HFFc6 (cell line): ENCODE measurements around the gene RBM33. TPM values are rescaled to one million over a fixed set of nuclear protein-coding genes. Genes with fewer than 3 reads are reported as not detected.

Experiments
- DNase-seq: peaks from one replicate; pipeline ENCODE4 v3.0.0-alpha.2; 2018
- H3K27ac Mint-ChIP-seq: 2 replicates; pipeline ENCODE4 v1.8.0; 2020; ENCODE audit warnings: mild to moderate bottlenecking, mixed read lengths
- H3K27me3 Mint-ChIP-seq: 2 replicates; pipeline ENCODE4 v1.8.0; 2021; ENCODE audit warnings: mild to moderate bottlenecking, moderate library complexity, mixed read lengths; ENCODE audit not compliant: insufficient read depth
- H3K36me3 Mint-ChIP-seq: 2 replicates; pipeline ENCODE4 v1.8.0; 2021; ENCODE audit warnings: low read depth, mixed read lengths
- H3K4me1 Mint-ChIP-seq: 2 replicates; pipeline ENCODE4 v1.8.0; 2020; ENCODE audit warnings: low read depth, mixed read lengths
- H3K4me3 Mint-ChIP-seq: 2 replicates; pipeline ENCODE4 v1.8.0; 2020; ENCODE audit warnings: mild to moderate bottlenecking, moderate library complexity, mixed read lengths
- H3K9me3 Mint-ChIP-seq: 2 replicates; pipeline ENCODE4 v1.8.0; 2020; ENCODE audit warnings: mild to moderate bottlenecking, mixed read lengths
- total RNA-seq, 6 experiments: library from RNA; stranded (reverse); fragmentation: NEBNext Ultra II Directional; extraction: Animal tissue kit (Norgen Biotek cat#: 25700); gene quantifications; 2 replicates in 1 of 6; 3 replicates in 5 of 6; pipeline ENCODE4 v1.2.3, GENCODE V29; 2021
- TF ChIP-seq, protein P1 (sequence below): fragments of 200-600 bp; sonication (generic); IDR thresholded peaks from 2 replicates; pipeline ENCODE4 v1.5.0; 2021; ENCODE audit warnings: antibody characterized with exemption, mild to moderate bottlenecking

Gene RBM33
- total RNA-seq, 6 experiments from 2014 or later: 31.5 to 38.9 (median 34.5) TPM

- peaks cover 4% of the 10 kb centered on the region for H3K36me3 Mint-ChIP-seq
- no peak overlapping the region for H3K27ac Mint-ChIP-seq
- no peaks in the 10 kb centered on the region for H3K9me3 Mint-ChIP-seq
- H3K4me3 Mint-ChIP-seq: no peak overlapping the region
- no peak for DNase-seq
- H3K4me1 Mint-ChIP-seq: no peaks in the 10 kb centered on the region
- no peaks in the 10 kb centered on the region; the same call in 1 of the 2 replicates for H3K27me3 Mint-ChIP-seq
- TF ChIP-seq, protein P1, sequence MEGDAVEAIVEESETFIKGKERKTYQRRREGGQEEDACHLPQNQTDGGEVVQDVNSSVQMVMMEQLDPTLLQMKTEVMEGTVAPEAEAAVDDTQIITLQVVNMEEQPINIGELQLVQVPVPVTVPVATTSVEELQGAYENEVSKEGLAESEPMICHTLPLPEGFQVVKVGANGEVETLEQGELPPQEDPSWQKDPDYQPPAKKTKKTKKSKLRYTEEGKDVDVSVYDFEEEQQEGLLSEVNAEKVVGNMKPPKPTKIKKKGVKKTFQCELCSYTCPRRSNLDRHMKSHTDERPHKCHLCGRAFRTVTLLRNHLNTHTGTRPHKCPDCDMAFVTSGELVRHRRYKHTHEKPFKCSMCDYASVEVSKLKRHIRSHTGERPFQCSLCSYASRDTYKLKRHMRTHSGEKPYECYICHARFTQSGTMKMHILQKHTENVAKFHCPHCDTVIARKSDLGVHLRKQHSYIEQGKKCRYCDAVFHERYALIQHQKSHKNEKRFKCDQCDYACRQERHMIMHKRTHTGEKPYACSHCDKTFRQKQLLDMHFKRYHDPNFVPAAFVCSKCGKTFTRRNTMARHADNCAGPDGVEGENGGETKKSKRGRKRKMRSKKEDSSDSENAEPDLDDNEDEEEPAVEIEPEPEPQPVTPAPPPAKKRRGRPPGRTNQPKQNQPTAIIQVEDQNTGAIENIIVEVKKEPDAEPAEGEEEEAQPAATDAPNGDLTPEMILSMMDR: no peak
Observed at GRCh38 chr7:155763122-155763521, 118.7 kb downstream of the RBM33 start.

DNA sequence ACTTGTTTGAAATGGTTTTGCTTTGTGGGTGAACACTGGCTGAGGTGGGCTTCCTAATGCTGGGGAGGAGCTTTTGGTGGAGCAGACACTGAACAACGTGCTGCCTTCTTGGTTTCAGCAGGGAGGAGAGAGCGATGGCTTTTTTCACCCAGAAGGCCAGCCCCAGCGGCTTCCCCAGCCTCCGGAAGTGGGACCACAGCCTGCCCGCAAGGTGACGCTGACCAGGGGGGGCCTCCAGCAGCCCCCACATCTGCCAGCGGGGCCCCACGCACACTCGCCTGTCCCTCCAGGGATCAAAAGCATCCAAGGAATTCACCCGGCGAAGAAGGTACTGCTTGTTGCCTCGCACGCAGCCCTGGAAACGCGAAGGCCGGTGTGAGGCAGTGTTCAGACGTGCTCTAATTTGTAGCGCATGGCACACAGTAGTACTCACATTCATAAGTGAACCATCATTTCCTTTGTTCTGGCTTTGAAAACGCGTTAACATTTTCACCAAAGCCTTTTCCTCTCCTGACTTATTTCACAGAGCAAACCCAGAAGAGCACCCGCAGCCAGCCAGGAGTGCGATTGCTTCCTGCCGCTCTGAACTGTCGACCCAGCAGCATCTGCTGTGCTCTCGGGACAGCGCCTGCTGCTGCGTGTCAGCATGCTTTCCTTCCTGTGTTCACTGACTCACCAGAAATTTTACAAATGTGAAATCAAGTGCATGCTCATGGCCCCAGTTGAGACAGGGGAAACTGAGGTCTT, 119.4 kb downstream of the RBM33 start:
- TF ChIP-seq, protein P1: no peak
- no peaks in the 10 kb centered on the region for H3K9me3 Mint-ChIP-seq
- peaks cover 4% of the 10 kb centered on the region for H3K36me3 Mint-ChIP-seq

GRCh38 chr7:155764438-155764793, 120.0 kb downstream of the RBM33 start:
- no peaks in the 10 kb centered on the region; the same call in 1 of the 2 replicates for H3K27me3 Mint-ChIP-seq
- H3K4me1 Mint-ChIP-seq: no peaks in the 10 kb centered on the region
- no peak for DNase-seq
- no peak overlapping the region for H3K4me3 Mint-ChIP-seq
- H3K9me3 Mint-ChIP-seq: no peaks in the 10 kb centered on the region
- H3K27ac Mint-ChIP-seq: no peak overlapping the region
- TF ChIP-seq, protein P1: no peak
- peaks cover 5% of the 10 kb centered on the region for H3K36me3 Mint-ChIP-seq

More for the DNA sequence above, 119.4 kb downstream of the RBM33 start:
- no peak for DNase-seq
- H3K27me3 Mint-ChIP-seq: no peaks in the 10 kb centered on the region; the same call in 1 of the 2 replicates
- no peaks in the 10 kb centered on the region for H3K4me1 Mint-ChIP-seq
- H3K4me3 Mint-ChIP-seq: no peak overlapping the region
- H3K27ac Mint-ChIP-seq: no peak overlapping the region

DNA sequence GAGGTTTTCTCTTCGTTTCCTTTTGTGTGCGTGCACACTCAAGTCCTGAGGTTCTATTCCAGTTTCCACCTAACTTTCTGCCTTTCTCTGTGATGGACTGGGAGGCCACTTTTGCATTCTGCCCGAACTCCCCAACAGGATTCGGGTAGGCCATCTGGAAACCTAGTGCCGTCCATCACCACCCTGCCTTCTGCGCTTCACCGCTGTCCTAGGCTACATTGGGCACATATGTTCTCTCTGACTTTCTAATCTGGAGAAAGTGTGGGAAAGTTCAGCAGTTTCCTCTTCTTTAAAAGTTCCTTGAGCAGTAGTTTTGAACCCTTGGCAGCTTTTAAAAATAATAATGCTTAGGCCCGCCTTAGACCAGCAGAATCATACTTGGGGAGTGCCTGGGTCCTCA, 121.0 kb downstream of the RBM33 start:
- no peaks in the 10 kb centered on the region for H3K9me3 Mint-ChIP-seq
- DNase-seq: no peak
- no peak overlapping the region for H3K27ac Mint-ChIP-seq
- H3K27me3 Mint-ChIP-seq: no peaks in the 10 kb centered on the region; the same call in 1 of the 2 replicates
- H3K36me3 Mint-ChIP-seq: peaks cover 7% of the 10 kb centered on the region
- peaks cover 6% of the 10 kb centered on the region; the same call in 1 of the 2 replicates for H3K4me1 Mint-ChIP-seq
- H3K4me3 Mint-ChIP-seq: no peak overlapping the region
- TF ChIP-seq, protein P1: no peak

- Mint-ChIP-seq H3K27me3 (no peaks in the 10 kb centered on the region; the same call in 1 of the 2 replicates), H3K27ac (no peak overlapping the region), H3K36me3 (peaks cover 7% of the 10 kb centered on the region), H3K4me3 (no peak overlapping the region), H3K9me3 (no peaks in the 10 kb centered on the region), H3K4me1 (peaks cover 6% of the 10 kb centered on the region; the same call in 1 of the 2 replicates)
- TF ChIP-seq, protein P1: no peak
- no peak for DNase-seq
Observed at GRCh38 chr7:155766386-155766785, 121.9 kb downstream of the RBM33 start.
